Stimulated activated naive CD8-positive, alpha-beta T cell treated with anti-CD3 and anti-CD28 coated beads, Interleukin-15, Interleukin-2, amounts not matched to agents 100 ng/mL and 50 ng/mL, for 24 hours (primary cell): ENCODE measurements around the gene PTPRM.

Experiments
- H3K27ac Mint-ChIP-seq: one replicate; pipeline ENCODE4 v1.8.0; 2021; ENCODE audit warnings: mild to moderate bottlenecking, mixed read lengths
- H3K27me3 Mint-ChIP-seq: one replicate; pipeline ENCODE4 v1.8.0; 2021; ENCODE audit warnings: mixed read lengths
- H3K36me3 Mint-ChIP-seq: one replicate; pipeline ENCODE4 v1.8.0; 2021; ENCODE audit warnings: low read depth, mixed read lengths
- H3K4me1 Mint-ChIP-seq: one replicate; pipeline ENCODE4 v1.8.0; 2021; ENCODE audit warnings: low read depth, mixed read lengths
- H3K4me3 Mint-ChIP-seq: one replicate; pipeline ENCODE4 v1.8.0; 2021; ENCODE audit warnings: mild to moderate bottlenecking, mixed read lengths
- H3K9me3 Mint-ChIP-seq: one replicate; pipeline ENCODE4 v1.8.0; 2021; ENCODE audit warnings: mixed read lengths

PTPRM gene

GRCh38 chr18:8208716-8209115, 641.6 kb downstream of the PTPRM start:
- peak overlapping the region; percentile 42 for H3K27ac Mint-ChIP-seq
- no peak overlapping the region for H3K4me3 Mint-ChIP-seq
- no peaks in the 10 kb centered on the region for H3K4me1 Mint-ChIP-seq
- H3K9me3 Mint-ChIP-seq = peaks cover 12% of the 10 kb centered on the region
- H3K36me3 Mint-ChIP-seq = no peaks in the 10 kb centered on the region
- H3K27me3 Mint-ChIP-seq = no peaks in the 10 kb centered on the region

- H3K4me3 Mint-ChIP-seq = no peak overlapping the region
- H3K9me3 Mint-ChIP-seq = peaks cover 15% of the 10 kb centered on the region
- H3K27me3 Mint-ChIP-seq = no peaks in the 10 kb centered on the region
- no peaks in the 10 kb centered on the region for H3K4me1 Mint-ChIP-seq
- no peaks in the 10 kb centered on the region for H3K36me3 Mint-ChIP-seq
- H3K27ac Mint-ChIP-seq = no peak overlapping the region
Measured at GRCh38 chr18:8212896-8213780, 646.0 kb downstream of the PTPRM start.

- Mint-ChIP-seq H3K36me3 (no peaks in the 10 kb centered on the region), H3K27ac (no peak overlapping the region), H3K4me3 (no peak overlapping the region), H3K4me1 (no peaks in the 10 kb centered on the region), H3K27me3 (no peaks in the 10 kb centered on the region), H3K9me3 (peaks cover 7% of the 10 kb centered on the region)
Measured at GRCh38 chr18:8215741-8216140, 648.6 kb downstream of the PTPRM start.

- H3K36me3 Mint-ChIP-seq = no peaks in the 10 kb centered on the region
- H3K27me3 Mint-ChIP-seq = no peaks in the 10 kb centered on the region
- no peak overlapping the region for H3K27ac Mint-ChIP-seq
- H3K4me1 Mint-ChIP-seq = no peaks in the 10 kb centered on the region
- H3K4me3 Mint-ChIP-seq = no peak overlapping the region
- H3K9me3 Mint-ChIP-seq = peaks cover 3% of the 10 kb centered on the region
Measured at GRCh38 chr18:8217051-8217564, 650.0 kb downstream of the PTPRM start.

GRCh38 chr18:8218197-8218596, 651.1 kb downstream of the PTPRM start:
- Mint-ChIP-seq H3K4me1 (no peaks in the 10 kb centered on the region), H3K36me3 (no peaks in the 10 kb centered on the region), H3K4me3 (no peak overlapping the region), H3K27me3 (no peaks in the 10 kb centered on the region), H3K27ac (no peak overlapping the region), H3K9me3 (peaks cover 3% of the 10 kb centered on the region)

GRCh38 chr18:8221452-8221851, 654.3 kb downstream of the PTPRM start:
- Mint-ChIP-seq H3K27ac (no peak overlapping the region), H3K4me1 (no peaks in the 10 kb centered on the region), H3K4me3 (no peak overlapping the region), H3K9me3 (peaks cover 3% of the 10 kb centered on the region), H3K27me3 (no peaks in the 10 kb centered on the region), H3K36me3 (no peaks in the 10 kb centered on the region)

GRCh38 chr18:8224576-8224975, 657.5 kb downstream of the PTPRM start:
- Mint-ChIP-seq H3K27ac (no peak overlapping the region), H3K36me3 (no peaks in the 10 kb centered on the region), H3K9me3 (no peaks in the 10 kb centered on the region), H3K4me3 (no peak overlapping the region), H3K4me1 (no peaks in the 10 kb centered on the region), H3K27me3 (no peaks in the 10 kb centered on the region)

GRCh38 chr18:8229040-8229439, 661.9 kb downstream of the PTPRM start:
- no peak overlapping the region for H3K4me3 Mint-ChIP-seq
- no peaks in the 10 kb centered on the region for H3K9me3 Mint-ChIP-seq
- no peak overlapping the region for H3K27ac Mint-ChIP-seq
- no peaks in the 10 kb centered on the region for H3K27me3 Mint-ChIP-seq
- H3K36me3 Mint-ChIP-seq = no peaks in the 10 kb centered on the region
- no peaks in the 10 kb centered on the region for H3K4me1 Mint-ChIP-seq

GRCh38 chr18:8229787-8230186, 662.7 kb downstream of the PTPRM start:
- Mint-ChIP-seq H3K4me3 (no peak overlapping the region), H3K4me1 (no peaks in the 10 kb centered on the region), H3K27me3 (no peaks in the 10 kb centered on the region), H3K36me3 (no peaks in the 10 kb centered on the region), H3K9me3 (no peaks in the 10 kb centered on the region), H3K27ac (no peak overlapping the region)

- H3K4me1 Mint-ChIP-seq = no peaks in the 10 kb centered on the region
- no peaks in the 10 kb centered on the region for H3K36me3 Mint-ChIP-seq
- H3K27ac Mint-ChIP-seq = no peak overlapping the region
- no peaks in the 10 kb centered on the region for H3K27me3 Mint-ChIP-seq
- no peaks in the 10 kb centered on the region for H3K9me3 Mint-ChIP-seq
- no peak overlapping the region for H3K4me3 Mint-ChIP-seq
Measured at GRCh38 chr18:8231316-8231715, 664.2 kb downstream of the PTPRM start.

- H3K36me3 Mint-ChIP-seq = no peaks in the 10 kb centered on the region
- H3K27ac Mint-ChIP-seq = no peak overlapping the region
- no peaks in the 10 kb centered on the region for H3K4me1 Mint-ChIP-seq
Measured at GRCh38 chr18:8232791-8233190, 665.7 kb downstream of the PTPRM start.

GRCh38 chr18:8235894-8236293, 668.8 kb downstream of the PTPRM start:
- Mint-ChIP-seq H3K9me3 (no peaks in the 10 kb centered on the region), H3K4me3 (no peak overlapping the region), H3K36me3 (no peaks in the 10 kb centered on the region), H3K27ac (no peak overlapping the region), H3K27me3 (no peaks in the 10 kb centered on the region), H3K4me1 (no peaks in the 10 kb centered on the region)

More at GRCh38 chr18:8232791-8233190, 665.7 kb downstream of the PTPRM start:
- Mint-ChIP-seq H3K4me3 (no peak overlapping the region), H3K9me3 (no peaks in the 10 kb centered on the region), H3K27me3 (no peaks in the 10 kb centered on the region)

- H3K27ac Mint-ChIP-seq = no peak overlapping the region
- no peaks in the 10 kb centered on the region for H3K36me3 Mint-ChIP-seq
- H3K4me1 Mint-ChIP-seq = no peaks in the 10 kb centered on the region
- H3K9me3 Mint-ChIP-seq = no peaks in the 10 kb centered on the region
- no peaks in the 10 kb centered on the region for H3K27me3 Mint-ChIP-seq
- H3K4me3 Mint-ChIP-seq = no peak overlapping the region
Measured at GRCh38 chr18:8238507-8238906, 671.4 kb downstream of the PTPRM start.

GRCh38 chr18:8241731-8242130, 674.6 kb downstream of the PTPRM start:
- H3K27me3 Mint-ChIP-seq = no peaks in the 10 kb centered on the region
- H3K27ac Mint-ChIP-seq = no peak overlapping the region
- peaks cover 5% of the 10 kb centered on the region for H3K9me3 Mint-ChIP-seq
- H3K4me3 Mint-ChIP-seq = no peak overlapping the region
- no peaks in the 10 kb centered on the region for H3K4me1 Mint-ChIP-seq
- no peaks in the 10 kb centered on the region for H3K36me3 Mint-ChIP-seq

- Mint-ChIP-seq H3K36me3 (no peaks in the 10 kb centered on the region), H3K27me3 (no peaks in the 10 kb centered on the region), H3K4me3 (no peak overlapping the region)
Measured at GRCh38 chr18:8242151-8242696, 675.1 kb downstream of the PTPRM start.

More at GRCh38 chr18:8242151-8242696, 675.1 kb downstream of the PTPRM start:
- no peaks in the 10 kb centered on the region for H3K4me1 Mint-ChIP-seq
- no peak overlapping the region for H3K27ac Mint-ChIP-seq
- peaks cover 5% of the 10 kb centered on the region for H3K9me3 Mint-ChIP-seq
